Measurements from ENCODE around the gene PAPPA. TPM values are rescaled to one million over a fixed set of nuclear protein-coding genes. Genes with fewer than 3 reads are reported as not detected.

Gene PAPPA
- polyA plus RNA-seq, 1 donor from 2014 or later: 0.41 TPM

GRCh38 chr9:116123171-116123570 lies 30.4 kb upstream of the PAPPA start:
- no peak overlapping the region for H2AFZ ChIP-seq (ENCODE audit: low read depth, low read length)
- no peaks in the 10 kb centered on the region for H3K79me2 ChIP-seq (replicated peaks; ENCODE audit: insufficient read depth, low read length)
- H3K4me3 ChIP-seq (ENCODE audit: low read length): no peak overlapping the region
- no peak overlapping the region for H3K27ac ChIP-seq (ENCODE audit: low read length)
- H3K27me3 ChIP-seq (ENCODE audit: insufficient read depth, low read depth, low read length): no peaks in the 10 kb centered on the region
- H3K4me2 ChIP-seq (ENCODE audit: low read length): no peak overlapping the region
- H3F3A ChIP-seq (ENCODE audit: insufficient read depth, low read length, poor library complexity, severe bottlenecking): no peaks in the 10 kb centered on the region
- no peak for TF ChIP-seq POLR2AphosphoS5 (IDR thresholded peaks at IDR 0.05)
- no peak for TF ChIP-seq CTCF (IDR thresholded peaks at IDR 0.05; ENCODE audit: poor library complexity, severe bottlenecking)
- TF ChIP-seq REST (IDR thresholded peaks at IDR 0.05; ENCODE audit: borderline replicate concordance): no peak
- no peak for TF ChIP-seq EZH2 (IDR thresholded peaks at IDR 0.05; ENCODE audit: borderline replicate concordance, insufficient read depth, low read length, poor library complexity, severe bottlenecking)
- TF ChIP-seq SMC3 (conservative IDR thresholded peaks at IDR 0.05; ENCODE audit: poor library complexity): no peak
- TF ChIP-seq TAF1 (IDR thresholded peaks at IDR 0.05; ENCODE audit: low read depth): no peak
- TF ChIP-seq RAD21 (conservative IDR thresholded peaks at IDR 0.05): no peak
- TF ChIP-seq MXI1 (conservative IDR thresholded peaks at IDR 0.05; ENCODE audit: poor library complexity, severe bottlenecking): no peak
- TF ChIP-seq EP300 (conservative IDR thresholded peaks at IDR 0.05; ENCODE audit: poor library complexity, severe bottlenecking): no peak
- no peaks in the 10 kb centered on the region for H3K36me3 ChIP-seq (ENCODE audit: insufficient read depth, low read length)
- H4K20me1 ChIP-seq (ENCODE audit: insufficient read depth): no peaks in the 10 kb centered on the region
- no peaks in the 10 kb centered on the region for H3K9me3 ChIP-seq (ENCODE audit: low read length)
- no peak overlapping the region for H3K9ac ChIP-seq (ENCODE audit: low read length)
- H3K9me2 ChIP-seq (ENCODE audit: insufficient read depth, low read length): no peaks in the 10 kb centered on the region

GRCh38 chr9:116124472-116125040 lies 29.0 kb upstream of the PAPPA start:
- Histone ChIP-seq H3K36me3 (ENCODE audit: insufficient read depth, low read length) (no peaks in the 10 kb centered on the region), H4K20me1 (ENCODE audit: insufficient read depth) (no peaks in the 10 kb centered on the region), H3K79me2 (replicated peaks; ENCODE audit: insufficient read depth, low read length) (no peaks in the 10 kb centered on the region), H3K9me2 (ENCODE audit: insufficient read depth, low read length) (no peaks in the 10 kb centered on the region), H2AFZ (ENCODE audit: low read depth, low read length) (no peak overlapping the region), H3F3A (ENCODE audit: insufficient read depth, low read length, poor library complexity, severe bottlenecking) (no peaks in the 10 kb centered on the region), H3K9ac (ENCODE audit: low read length) (no peak overlapping the region), H3K4me3 (ENCODE audit: low read length) (no peak overlapping the region), H3K4me2 (ENCODE audit: low read length) (no peak overlapping the region), H3K27ac (ENCODE audit: low read length) (no peak overlapping the region), H3K27me3 (ENCODE audit: insufficient read depth, low read depth, low read length) (no peaks in the 10 kb centered on the region), H3K9me3 (ENCODE audit: low read length) (no peaks in the 10 kb centered on the region)
- no peak for TF ChIP-seq MXI1 (conservative IDR thresholded peaks at IDR 0.05; ENCODE audit: poor library complexity, severe bottlenecking)
- no peak for TF ChIP-seq CTCF (IDR thresholded peaks at IDR 0.05; ENCODE audit: poor library complexity, severe bottlenecking)
- TF ChIP-seq EZH2 (IDR thresholded peaks at IDR 0.05; ENCODE audit: borderline replicate concordance, insufficient read depth, low read length, poor library complexity, severe bottlenecking): no peak
- no peak for TF ChIP-seq REST (IDR thresholded peaks at IDR 0.05; ENCODE audit: borderline replicate concordance)
- no peak for TF ChIP-seq TAF1 (IDR thresholded peaks at IDR 0.05; ENCODE audit: low read depth)
- TF ChIP-seq SMC3 (conservative IDR thresholded peaks at IDR 0.05; ENCODE audit: poor library complexity): no peak
- no peak for TF ChIP-seq RAD21 (conservative IDR thresholded peaks at IDR 0.05)
- no peak for TF ChIP-seq EP300 (conservative IDR thresholded peaks at IDR 0.05; ENCODE audit: poor library complexity, severe bottlenecking)
- no peak for TF ChIP-seq POLR2AphosphoS5 (IDR thresholded peaks at IDR 0.05)
